Right ventricle myocardium inferior (tissue), 1 donor: ENCODE results near the gene SPINK4. TPM values are rescaled to one million over a fixed set of nuclear protein-coding genes. Genes with fewer than 3 reads are reported as not detected.

Source experiments
- ATAC-seq: fragments of 200-7000 bp; cut with Tn5 transposase; one replicate; pipeline ENCODE4 v1.9.1; 2020; ENCODE audit warnings: mild to moderate bottlenecking, moderate library complexity
- DNase-seq: peaks from one replicate; pipeline ENCODE4 v3.0.0; 2021; ENCODE audit errors: missing footprints
- intact Hi-C: fragments of 100-400 bp; cut with DNase I; formaldehyde crosslinking; loops from one replicate; pipeline ENCODE4 v1.11.0; 2022
- total RNA-seq: library from RNA; stranded (reverse); fragmentation: NEBNext Ultra II Directional; extraction: Animal tissue kit (Norgen Biotek cat#: 25700); gene quantifications from one replicate; pipeline ENCODE4 v1.2.1, GENCODE V29; 2021
- donor health status: DM: no; HTN: yes; CAD: no; lungs with severe emphysema.

The SPINK4 gene
- total RNA-seq, 1 donor from 2014 or later, result not detected

- no peak for ATAC-seq
- DNase-seq, result no peak
- intact Hi-C loops, result loop anchor here (10.0 kb wide), 1 partner anchor 439 kb away; no protein-coding TSS in a partner anchor
Measured at GRCh38 chr9:33285502-33285901, 45.5 kb downstream of the SPINK4 start.

GRCh38 chr9:33287087-33287490 lies 47.1 kb downstream of the SPINK4 start:
- intact Hi-C loops, result loop anchor here (1.0 to 10.0 kb wide), 2 partner anchors 128 to 438 kb away; no protein-coding TSS in a partner anchor
- no peak for DNase-seq
- peak; percentile 10 for ATAC-seq

- intact Hi-C loops, result loop anchor here (10.0 kb wide), 1 partner anchor 437 kb away; no protein-coding TSS in a partner anchor
- no peak for ATAC-seq
- no peak for DNase-seq
Measured at GRCh38 chr9:33288235-33288634, 48.3 kb downstream of the SPINK4 start.

- intact Hi-C loops, result loop anchor here (10.0 kb wide), 1 partner anchor 436 kb away; no protein-coding TSS in a partner anchor
- DNase-seq (no peak), ATAC-seq (no peak)
Measured at GRCh38 chr9:33288828-33289483, 49.0 kb downstream of the SPINK4 start.

GRCh38 chr9:33289496-33289895 lies 49.5 kb downstream of the SPINK4 start:
- ATAC-seq (no peak), DNase-seq (no peak)
- intact Hi-C loops, result loop anchor here (10.0 kb wide), 1 partner anchor 435 kb away; no protein-coding TSS in a partner anchor

GRCh38 chr9:33289936-33290246 lies 49.9 kb downstream of the SPINK4 start:
- intact Hi-C loops, result loop anchor here (1.0 to 10.0 kb wide), 4 partner anchors 26 to 435 kb away; partner anchors contain the start of genes BAG1 and NOL6
- peak; percentile 51 for ATAC-seq
- no peak for DNase-seq

GRCh38 chr9:33290247-33291030 lies 50.5 kb downstream of the SPINK4 start, which contains the start of gene NFX1:
NFX1 (plus strand) TSS chr9:33290516; CDS start chr9:33290573, 57 bp downstream.
- peak; percentile 99 for DNase-seq
- ATAC-seq, result peak; percentile 96
- intact Hi-C loops, result loop anchor here (1.0 to 10.0 kb wide), 3 partner anchors 26 to 224 kb away; partner anchors contain the start of genes BAG1 and NOL6

GRCh38 chr9:33291031-33291397 lies 51.0 kb downstream of the SPINK4 start:
- ATAC-seq, result no peak
- no peak for DNase-seq
- intact Hi-C loops, result loop anchor here (5.0 to 10.0 kb wide), 2 partner anchors 181 to 224 kb away; partner anchors contain the start of gene NOL6

- DNase-seq, result no peak
- intact Hi-C loops, result loop anchor here (5.0 to 10.0 kb wide), 2 partner anchors 180 to 223 kb away; partner anchors contain the start of gene NOL6
- no peak for ATAC-seq
Measured at GRCh38 chr9:33291901-33292300, 51.9 kb downstream of the SPINK4 start.

GRCh38 chr9:33293782-33294181 lies 53.8 kb downstream of the SPINK4 start:
- intact Hi-C loops, result loop anchor here (5.0 to 10.0 kb wide), 2 partner anchors 179 to 221 kb away; partner anchors contain the start of gene NOL6
- ATAC-seq (no peak), DNase-seq (no peak)

- intact Hi-C loops, result loop anchor here (5.0 to 10.0 kb wide), 2 partner anchors 177 to 220 kb away; partner anchors contain the start of gene NOL6
- DNase-seq (no peak), ATAC-seq (no peak)
Measured at GRCh38 chr9:33294670-33295432, 54.9 kb downstream of the SPINK4 start.

GRCh38 chr9:33295571-33295970 lies 55.6 kb downstream of the SPINK4 start:
- intact Hi-C loops, result loop anchor here (10.0 kb wide), 1 partner anchor 219 kb away; no protein-coding TSS in a partner anchor
- DNase-seq (no peak), ATAC-seq (no peak)

GRCh38 chr9:33297432-33297831 lies 57.5 kb downstream of the SPINK4 start:
- intact Hi-C loops, result loop anchor here (10.0 kb wide), 1 partner anchor 217 kb away; no protein-coding TSS in a partner anchor
- DNase-seq (no peak), ATAC-seq (peak; percentile 72)

Other genes starting within 250 kb of the SPINK4 start
- gene APTX, start 238.5 kb upstream of the SPINK4 start, total RNA-seq, result 12.2 TPM
- 82.3 TPM for gene DNAJA1, start 214.9 kb upstream of the SPINK4 start, total RNA-seq
- 15.2 TPM for gene SMU1, start 163.5 kb upstream of the SPINK4 start, total RNA-seq
- 43.6 TPM for gene B4GALT1, start 72.8 kb upstream of the SPINK4 start, total RNA-seq
- gene BAG1, start 24.5 kb downstream of the SPINK4 start, total RNA-seq, result 132 TPM
- gene CHMP5, start 24.9 kb downstream of the SPINK4 start, total RNA-seq, result 51.5 TPM
- gene NFX1, start 50.3 kb downstream of the SPINK4 start, total RNA-seq, result 29.3 TPM
- 147 TPM for gene AQP7, start 162.4 kb downstream of the SPINK4 start, total RNA-seq
- gene AQP3, start 207.4 kb downstream of the SPINK4 start, total RNA-seq, result 16.3 TPM
- 13.0 TPM for gene NOL6, start 233.8 kb downstream of the SPINK4 start, total RNA-seq